GM19372 (cell line): Measurements from ENCODE around the gene HEG1.

Experiments
- ATAC-seq: cut with Tn5 transposase; IDR thresholded peaks from one replicate; pipeline ENCODE4 v1.9.1; 2021; ENCODE audit warnings: mild to moderate bottlenecking, low read depth, moderate library complexity; ENCODE audit not compliant: unreplicated experiment

The HEG1 gene

DNA sequence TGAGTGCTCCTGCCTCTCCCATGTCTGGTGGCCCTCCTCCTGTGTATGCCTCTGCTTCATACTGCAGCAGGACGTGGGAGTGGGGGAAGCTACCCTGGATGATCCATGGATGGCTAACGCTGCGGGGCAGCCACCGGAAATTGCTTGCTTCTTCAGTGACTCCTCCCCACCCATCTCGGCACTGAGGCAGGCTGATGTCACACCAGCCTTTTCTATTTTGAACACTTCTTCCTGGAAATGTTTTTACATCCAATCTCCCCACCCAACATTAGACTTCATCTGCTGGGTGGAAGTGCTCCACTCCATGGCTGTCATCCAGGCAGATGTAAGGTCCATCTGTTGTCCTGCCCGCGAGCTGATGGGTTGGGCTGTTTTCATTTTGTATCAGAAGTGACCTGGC is 62.3 kb downstream of the HEG1 start:
- ATAC-seq, result no peak

DNA sequence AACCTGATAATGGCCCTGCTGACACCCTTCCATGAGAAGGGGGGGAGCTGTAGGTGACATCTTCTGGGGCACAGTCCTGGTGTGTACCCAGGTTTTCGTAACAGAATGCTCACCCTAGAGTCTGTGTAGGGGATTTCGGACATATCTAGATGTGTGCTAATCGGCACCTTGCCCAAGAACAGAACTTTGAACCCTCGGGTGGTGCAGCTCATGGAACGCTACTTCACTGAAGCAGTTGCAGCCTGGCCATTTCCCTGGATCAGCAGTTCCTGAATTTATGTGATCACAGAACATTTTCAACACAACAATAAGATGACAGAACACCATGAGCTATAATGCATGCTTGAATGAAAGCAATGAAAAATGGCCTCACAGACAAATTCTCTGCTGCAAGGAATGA is 63.8 kb downstream of the HEG1 start:
- no peak for ATAC-seq

DNA sequence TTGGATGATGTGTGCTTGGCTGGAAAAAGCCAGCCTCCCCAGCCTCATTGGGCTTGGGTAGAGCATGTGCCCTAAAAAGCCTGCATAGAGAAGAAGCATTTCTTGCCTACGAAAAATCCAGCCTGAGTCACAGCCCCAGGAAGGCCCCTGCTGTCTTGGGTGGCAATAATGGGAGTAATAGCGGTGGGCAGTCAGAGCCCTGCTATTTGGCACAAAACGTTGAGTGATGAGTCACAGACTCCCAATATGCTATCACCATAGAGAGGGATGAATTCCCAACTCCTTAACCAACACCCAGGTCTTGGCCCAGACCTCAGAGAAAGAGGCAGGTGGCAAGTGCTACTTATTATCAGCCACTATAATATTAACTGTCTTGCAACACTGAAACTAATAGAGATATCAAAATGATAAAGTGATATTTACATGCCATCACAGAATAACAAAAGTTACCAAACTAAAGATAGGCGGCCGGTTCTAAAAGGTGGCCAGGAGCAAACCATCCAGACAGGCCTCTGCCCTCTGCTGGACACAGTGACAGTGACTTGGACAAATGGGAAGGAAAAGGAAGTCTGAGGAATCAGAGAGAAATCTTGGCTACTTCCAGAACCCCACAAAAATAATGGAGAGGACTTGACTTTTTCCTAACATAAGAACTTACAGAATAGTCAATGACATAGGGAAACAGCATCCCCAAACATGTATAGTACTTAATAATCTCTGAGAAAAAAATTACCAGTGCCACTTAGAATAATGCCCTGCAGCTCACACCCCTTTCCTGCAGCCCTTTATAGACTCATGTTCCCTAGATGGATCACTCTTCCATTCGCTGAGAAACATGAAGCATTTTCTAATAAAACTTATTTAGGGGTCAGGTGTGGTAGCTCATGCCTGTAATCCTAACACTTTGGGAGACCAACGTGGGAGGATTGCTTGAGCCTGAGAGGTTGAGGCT is 69.3 kb downstream of the HEG1 start:
- no peak for ATAC-seq

DNA sequence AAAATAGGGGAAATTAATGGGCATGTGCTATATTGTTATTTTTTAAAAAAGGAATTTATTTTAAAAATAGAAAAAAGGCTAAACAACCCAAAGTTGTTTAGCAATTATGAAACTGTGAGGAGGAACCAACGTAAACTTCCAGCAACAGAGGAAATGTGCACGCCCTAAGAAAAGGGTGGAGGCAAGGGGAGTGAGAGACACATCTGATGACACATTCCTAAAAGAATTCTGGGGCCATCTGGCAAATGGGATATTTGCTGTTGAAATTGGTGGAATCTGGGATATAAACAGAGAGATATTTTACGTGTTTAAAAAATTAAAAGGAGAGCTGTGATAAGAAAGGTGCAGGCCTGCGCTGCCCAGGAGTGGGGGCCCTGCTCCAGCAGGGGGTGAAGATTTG is 70.4 kb downstream of the HEG1 start:
- ATAC-seq, result no peak

DNA sequence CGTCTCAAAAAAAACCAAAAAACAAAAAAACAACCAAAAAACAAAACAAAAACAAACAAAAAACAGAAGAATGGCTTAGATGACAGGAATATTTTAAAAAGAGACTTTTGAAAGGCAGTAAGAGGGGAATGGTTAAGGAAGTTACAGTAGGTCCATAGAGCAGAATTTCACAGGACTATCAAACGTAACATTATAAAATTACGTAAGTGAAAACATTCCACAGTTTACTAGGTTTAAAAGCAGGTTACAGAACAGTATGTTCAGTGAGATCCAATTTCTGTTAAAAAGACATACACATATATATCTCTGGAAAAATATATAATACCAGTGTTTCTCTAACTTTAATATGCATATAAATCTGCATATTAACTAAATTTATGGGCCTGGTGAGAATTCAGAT is 71.0 kb downstream of the HEG1 start:
- no peak for ATAC-seq

DNA sequence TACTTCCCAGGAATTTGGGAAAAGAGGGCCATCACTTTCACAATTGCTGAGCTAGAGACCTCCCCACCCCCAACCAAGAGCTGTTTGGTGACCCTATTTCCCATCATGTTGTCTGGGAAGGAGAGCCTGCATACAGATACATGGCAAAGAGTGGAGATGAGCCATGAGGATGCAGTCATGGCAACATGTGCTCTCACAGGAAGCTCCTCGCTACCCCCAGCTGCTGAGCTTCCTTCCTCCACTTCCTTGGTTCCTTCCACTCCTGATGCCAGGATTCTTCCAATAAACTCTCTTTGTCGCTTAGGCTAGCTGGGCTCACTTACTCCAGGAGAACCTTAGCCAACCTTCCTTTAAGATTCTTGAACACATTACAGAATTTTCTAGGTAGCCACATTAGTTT is 72.9 kb downstream of the HEG1 start:
- ATAC-seq, result no peak

DNA sequence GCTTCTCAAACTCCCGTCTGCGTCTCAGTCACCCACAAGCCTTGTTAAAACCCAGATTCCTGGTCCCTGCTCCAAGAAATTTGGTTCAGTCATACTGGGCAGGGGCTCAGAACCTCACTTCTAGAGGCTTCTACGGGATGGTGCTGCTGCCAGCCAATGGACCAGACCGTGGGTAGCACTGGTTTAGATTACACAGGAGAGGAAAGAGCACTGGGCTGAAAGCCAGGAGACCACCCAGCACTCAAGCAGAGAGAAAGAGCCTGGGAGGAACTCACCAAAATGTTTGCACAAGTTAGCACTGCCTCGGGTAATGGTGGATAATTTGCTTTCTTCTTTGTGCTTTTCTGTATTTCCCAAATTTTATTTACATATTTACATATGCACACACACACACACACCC is 74.3 kb downstream of the HEG1 start:
- no peak for ATAC-seq

DNA sequence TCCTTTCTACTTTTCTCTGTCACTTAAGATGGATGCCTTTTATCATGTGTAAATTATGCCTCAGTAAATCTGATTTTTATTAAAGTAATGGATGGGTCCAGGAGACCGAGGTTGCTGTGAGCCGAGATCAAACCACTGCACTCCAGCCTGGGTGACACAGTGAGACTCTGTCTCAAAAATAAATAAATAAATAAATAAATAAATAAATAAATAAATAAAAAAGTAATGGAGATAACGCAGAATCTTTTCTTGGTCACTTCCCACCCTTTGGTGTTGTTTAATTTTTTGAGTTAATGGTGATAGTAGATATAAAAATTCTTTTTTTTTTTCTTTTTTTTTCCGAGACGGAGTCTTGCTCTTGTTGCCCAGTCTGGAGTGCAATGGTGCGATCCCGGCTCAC is 77.2 kb downstream of the HEG1 start:
- ATAC-seq, result no peak

DNA sequence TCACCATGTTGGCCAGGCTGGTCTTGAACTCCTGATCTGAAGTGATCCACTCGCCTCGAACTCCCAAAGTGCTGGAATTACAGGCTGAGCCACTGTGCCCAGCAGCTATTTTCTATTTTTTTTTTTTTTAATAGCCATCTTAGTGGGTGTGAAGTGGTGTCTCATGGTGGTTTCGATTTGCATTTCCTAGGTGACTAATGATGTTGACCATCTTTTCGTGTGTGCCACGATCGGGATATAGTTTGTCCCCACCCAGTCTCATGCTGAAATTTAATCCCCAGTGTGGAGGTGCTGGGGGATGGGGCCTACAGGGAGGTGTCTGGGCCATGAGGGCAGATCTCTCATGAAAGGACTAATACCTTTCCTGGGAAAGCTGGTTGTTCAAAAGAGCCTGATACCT is 79.4 kb downstream of the HEG1 start:
- ATAC-seq, result no peak

DNA sequence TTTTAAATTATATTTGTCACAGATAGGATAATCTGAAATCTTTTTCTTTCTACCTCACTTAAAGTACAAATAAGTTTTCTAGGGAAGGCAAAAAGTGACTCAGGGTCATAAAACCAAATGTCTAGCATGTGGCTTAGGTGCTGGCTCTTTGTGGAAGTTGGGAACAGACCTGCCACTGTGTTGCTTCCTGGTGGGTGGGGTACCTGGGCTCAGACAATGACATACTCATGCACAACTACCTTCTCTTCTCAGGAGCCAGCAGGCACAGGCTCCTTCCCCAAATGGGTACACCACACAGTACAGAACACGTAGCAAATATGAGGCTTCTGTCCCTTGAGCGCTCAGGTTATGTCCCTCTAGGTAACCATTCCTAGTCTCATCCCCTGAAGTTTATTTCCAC is 81.1 kb downstream of the HEG1 start:
- no peak for ATAC-seq

DNA sequence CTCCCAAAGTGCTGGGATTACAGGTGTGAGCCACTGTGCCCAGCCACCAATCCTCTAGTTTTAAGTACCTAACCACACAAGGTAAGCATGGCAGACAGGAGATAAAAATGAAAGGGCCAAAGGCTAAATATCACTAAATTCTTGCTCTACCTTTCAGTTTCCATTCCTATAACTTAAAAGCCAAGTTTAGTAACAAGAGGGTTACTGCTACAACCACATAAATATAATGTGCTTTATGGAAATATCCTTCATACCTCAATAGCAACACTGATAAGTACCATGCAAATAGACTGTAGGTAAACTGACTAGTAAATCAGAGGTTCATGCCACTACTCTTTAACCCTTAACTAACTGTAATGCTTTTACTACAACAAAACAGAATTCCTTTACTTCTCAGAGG is 82.5 kb downstream of the HEG1 start:
- no peak for ATAC-seq

DNA sequence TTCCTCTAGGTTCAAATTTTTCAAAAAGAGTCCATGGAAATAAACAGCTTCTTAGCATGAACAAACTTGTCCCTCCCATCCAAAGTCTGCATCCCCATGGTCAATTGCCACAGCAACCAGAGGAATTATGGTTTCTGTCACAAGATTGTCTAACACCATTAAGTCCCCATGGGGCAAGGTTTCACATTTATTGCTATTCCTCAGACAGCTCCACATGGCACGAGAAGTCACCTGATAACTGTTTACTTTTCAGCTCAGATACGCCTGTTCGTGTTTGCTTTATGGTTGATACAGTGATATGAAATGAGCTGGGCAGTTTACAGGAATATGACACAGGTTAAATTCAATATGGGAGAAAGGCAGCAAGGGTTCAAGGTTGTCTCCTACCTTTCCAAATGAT is 83.3 kb downstream of the HEG1 start:
- no peak for ATAC-seq

DNA sequence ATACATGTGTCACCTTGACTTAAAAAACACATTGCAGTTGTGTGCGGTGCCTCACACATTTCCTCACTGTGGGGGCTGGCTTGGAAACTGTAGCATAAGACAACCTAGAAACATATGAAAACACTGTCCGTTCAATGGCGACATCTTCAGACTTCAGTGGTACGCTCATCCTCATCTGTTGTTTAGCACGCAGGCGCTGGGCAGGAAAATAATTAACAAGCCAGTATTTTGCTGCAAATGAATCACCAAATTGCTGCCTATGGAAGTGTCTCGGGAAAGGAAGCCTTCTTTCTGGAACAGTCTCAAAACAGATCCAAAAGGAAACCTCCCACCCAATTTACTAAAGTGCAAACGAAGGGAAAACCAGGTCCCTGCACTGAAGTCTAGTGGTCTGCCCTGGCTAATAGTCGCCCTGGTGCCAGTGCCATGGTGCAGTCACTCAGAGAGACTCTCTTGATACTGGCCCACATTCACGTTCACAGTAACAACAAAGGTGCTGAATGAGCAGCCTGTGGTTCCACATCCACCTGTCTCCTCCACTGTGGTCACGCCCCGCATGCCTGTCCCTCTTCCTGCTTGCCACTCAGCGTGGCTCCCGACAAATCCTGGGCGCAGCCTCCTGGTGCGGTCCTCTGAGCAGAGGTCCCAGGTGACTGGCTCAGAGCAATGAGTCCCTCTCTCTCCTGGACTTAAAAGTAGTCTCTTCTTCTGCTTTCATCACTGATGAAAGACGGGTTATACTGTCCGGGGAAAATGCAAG is 85.7 kb downstream of the HEG1 start:
- no peak for ATAC-seq

DNA sequence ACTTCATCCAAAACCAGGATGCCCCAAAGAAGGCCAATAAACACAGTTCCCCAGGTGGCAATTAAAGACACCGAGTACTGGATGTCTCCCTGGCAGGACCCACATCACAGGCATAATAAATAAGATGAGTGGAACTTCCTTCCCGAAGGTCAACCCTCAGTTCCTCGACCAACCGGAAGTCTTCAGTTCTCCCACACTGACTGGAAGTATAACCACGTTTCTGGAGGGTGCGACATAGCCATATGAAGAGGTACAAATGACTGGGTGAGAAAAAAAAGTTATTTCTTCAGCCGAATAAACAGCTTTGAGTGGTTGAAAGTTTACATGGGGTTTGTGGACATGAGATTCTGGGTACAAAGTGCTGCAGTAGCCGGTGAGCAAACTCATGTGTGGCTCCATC is 86.6 kb downstream of the HEG1 start:
- ATAC-seq, result no peak

DNA sequence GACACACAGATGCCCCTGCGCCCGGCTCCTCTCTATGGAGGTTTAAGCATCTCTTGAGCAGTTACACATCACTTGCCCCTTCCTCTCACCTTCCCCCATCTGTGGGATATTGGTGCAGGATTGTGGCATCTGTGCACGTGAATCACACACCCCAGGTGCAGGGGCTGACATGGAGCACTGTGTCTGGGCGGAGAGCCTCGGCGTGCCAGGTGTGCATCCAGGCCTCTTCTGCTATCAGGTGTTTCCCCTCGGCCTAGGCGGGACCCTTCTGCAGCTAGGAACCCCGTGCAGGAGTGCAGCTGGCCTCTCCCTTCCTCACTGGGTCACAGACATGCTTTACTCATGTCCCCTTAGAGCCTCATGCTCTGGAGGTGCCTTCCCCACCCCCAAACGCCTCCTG is 87.8 kb downstream of the HEG1 start:
- no peak for ATAC-seq

DNA sequence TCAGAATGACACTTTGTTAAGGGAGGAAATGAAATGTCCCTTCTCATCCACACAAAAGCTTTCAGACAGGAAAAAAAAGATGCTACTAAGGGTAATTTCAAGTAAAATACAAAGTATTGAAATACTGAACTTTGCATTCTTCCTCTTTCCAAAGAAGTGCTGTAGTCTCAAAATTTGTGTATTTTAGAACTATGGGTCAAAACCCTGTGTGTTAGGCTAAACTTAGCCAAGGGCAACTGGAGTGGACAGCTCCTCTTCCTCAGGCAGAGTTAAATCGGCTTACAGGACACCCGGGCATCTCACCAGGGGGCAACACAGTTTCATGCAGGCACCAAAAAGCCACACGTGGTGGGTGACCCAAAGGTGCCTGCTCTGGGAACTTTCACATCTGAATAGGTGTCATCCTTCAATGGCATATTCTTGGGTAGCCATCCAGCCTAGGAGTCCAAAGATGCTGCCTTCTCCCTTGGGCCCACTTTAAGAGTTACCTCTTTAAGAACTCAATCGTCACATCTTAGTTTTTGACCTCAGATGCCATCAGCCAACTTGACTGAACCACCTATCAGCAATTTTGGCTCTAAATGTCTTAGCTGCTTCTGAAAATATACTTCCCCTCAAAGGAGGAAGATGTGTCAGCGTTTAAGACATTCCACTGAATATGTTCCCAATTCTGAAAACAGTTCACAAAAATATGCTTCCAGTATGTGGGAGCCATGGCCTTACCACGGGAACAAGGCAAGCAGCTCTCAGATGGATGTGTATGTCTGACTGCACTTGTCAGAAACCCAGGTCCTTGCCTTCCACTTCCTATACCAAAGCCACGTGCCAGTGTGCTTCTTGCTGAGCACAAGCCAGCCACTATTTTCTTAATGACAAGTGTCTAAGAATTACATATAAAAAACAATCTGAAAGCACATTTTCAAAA is 89.0 kb downstream of the HEG1 start:
- no peak for ATAC-seq

DNA sequence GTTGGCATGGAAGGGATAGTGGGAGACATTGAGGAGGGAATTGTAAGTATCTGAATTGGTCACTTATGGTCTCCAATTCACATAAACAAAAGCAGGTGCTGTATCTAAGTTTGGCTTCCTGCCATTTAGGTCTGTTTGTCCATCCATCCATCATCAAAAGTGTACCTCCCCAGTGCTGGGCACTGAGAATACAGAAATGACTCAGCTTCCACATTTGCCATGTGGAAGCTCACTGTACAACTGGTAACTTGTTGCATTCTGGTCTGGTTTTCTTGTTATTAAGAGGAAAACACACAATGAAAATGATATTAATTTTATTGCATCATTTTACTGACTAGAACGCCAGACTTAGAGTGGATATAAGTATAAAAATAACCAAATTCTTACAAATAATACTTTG is 90.4 kb downstream of the HEG1 start:
- ATAC-seq, result no peak

DNA sequence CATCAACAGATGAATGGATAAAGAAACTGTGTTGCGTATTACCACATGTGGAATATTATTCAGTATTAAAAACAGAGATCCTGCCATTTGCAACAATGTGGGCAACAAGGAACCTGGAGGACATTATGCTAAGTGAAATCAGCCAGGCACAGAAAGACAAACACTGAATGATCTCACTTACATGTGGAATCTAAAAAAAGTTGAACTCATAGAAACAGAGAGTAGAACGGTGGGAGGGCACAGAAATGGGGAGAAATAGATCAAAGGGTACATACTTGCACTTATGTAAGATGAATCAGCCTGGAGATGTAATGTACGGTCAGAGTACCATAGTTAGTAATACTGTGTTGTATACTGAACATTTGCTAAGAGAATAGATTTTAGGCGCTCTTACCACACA is 91.4 kb downstream of the HEG1 start:
- ATAC-seq, result no peak

DNA sequence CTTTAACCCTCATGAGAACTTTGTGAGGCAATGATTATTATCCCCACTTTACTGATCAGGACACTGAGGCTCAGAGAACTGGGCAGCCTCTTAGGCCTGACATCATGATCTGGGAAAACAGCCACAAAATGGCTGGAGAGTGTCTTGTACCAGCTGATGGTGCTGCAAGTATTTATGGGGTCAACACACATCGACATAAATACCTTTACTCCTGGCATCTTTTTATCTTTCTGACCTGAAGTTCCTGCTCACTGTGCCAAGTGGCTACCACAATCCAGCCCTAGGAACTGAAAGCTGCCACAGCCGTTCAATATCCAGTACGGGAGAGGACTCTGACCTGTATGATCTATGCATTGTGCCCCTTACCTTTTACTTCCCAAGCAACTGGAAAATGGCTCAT is 92.0 kb downstream of the HEG1 start:
- no peak for ATAC-seq

DNA sequence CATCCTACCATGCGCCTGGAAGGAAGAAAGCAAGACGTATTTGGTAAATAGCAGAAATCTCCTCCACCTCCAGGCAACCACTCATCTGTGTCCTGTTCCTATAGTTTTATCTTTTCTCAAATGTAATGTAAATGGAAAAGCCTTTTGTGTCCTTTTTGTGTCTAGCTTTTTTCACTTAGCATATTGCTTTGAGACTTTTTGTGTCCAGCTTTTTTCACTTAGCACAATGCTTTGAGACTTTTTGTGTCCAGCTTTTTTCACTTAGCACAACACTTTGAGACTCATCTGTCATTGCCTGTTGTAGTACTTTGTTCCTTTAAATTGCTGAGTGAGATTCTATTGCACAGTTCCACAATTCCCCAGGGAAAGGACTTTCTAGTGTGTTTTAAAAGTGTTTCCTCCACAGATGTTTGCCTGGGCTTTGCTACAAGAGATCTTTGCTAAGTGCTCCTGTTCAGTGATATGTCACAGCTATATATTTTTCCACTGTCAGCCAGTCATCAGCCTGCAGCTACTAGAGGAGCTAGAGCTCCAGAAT is 93.3 kb downstream of the HEG1 start:
- ATAC-seq, result no peak

DNA sequence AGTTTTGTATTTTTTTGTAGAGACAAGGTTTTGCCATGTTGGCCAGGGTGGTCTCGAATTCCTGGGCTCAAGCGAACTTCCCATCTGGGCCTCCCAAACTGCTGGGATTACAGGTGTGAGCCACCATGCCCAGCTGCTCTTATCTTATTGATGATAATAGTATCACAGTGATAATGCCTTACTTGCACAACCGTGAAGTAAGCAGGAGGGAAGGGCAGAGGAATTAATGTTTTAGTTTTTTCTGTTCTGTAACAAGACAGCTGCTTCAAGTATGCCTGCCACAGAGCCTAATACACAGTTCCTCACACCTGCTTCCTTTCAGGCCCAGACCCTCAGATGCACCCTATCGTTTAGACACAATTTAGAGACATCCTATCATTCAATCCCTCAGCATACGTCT is 95.1 kb downstream of the HEG1 start:
- no peak for ATAC-seq
